ENCODE measurements around the gene TNFRSF4. TPM values are rescaled to one million over a fixed set of nuclear protein-coding genes. Genes with fewer than 3 reads are reported as not detected.

The TNFRSF4 gene
- total and polyA plus RNA-seq, 2 of the 13 experiments (the other 11 are each of a cell fraction or from before 2014, with no cell fraction given), result not detected

DNA sequence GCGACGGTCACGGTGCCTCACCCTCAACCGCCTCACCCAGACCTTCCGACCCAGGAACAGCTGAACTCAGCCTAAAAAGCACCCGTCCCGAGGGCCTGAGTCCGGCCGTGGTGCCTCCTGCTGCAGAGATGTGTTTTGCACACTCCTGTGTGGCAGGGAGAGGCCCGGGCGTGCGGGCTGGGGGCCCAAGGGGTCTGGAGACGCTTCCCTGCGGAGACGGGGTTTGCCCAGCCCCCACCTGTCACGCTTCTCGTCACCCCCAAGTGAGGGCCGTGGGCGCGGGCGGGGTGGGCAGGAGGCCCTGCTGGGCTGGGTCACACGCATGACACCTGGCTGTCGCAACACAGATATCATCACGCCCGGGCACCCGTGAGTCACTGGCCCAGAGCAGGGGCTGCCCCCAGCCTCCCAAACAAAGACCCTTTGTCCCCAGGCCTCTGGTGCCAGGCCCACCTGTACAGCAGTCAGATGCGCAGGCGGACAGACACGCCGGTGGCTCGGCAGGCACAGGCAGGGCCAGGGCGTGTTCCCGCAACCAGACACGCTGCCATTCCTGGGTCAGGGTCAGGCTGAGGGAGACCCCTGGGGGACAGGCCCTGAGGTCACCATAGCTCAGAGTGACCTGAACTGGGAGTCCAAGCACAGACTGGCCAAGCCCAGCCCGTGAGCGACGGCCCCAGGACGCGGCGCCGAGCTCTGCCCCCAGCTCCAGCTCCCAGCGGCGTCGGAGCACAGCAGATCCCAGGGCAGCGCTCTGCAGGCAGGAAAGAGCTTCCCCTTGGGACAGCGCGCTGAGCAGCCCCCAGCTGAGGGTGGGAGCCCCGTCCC, 24.1 kb upstream of the TNFRSF4 start (continued):
- TF ChIP-seq, protein P1, sequence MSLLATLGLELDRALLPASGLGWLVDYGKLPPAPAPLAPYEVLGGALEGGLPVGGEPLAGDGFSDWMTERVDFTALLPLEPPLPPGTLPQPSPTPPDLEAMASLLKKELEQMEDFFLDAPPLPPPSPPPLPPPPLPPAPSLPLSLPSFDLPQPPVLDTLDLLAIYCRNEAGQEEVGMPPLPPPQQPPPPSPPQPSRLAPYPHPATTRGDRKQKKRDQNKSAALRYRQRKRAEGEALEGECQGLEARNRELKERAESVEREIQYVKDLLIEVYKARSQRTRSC (CRISPR knock-in tag; IDR thresholded peaks at IDR 0.05; ENCODE audit: low read depth), result no peak
- TF ChIP-seq REPIN1 (CRISPR knock-in tag; IDR thresholded peaks at IDR 0.05; ENCODE audit: borderline replicate concordance, low read depth) (no peak), PHF21A (CRISPR knock-in tag; IDR thresholded peaks at IDR 0.05) (peak; percentile 85), SKI (IDR thresholded peaks at IDR 0.05; ENCODE audit: partially characterized antibody) (peak; percentile 36), PRDM10 (CRISPR knock-in tag; IDR thresholded peaks at IDR 0.05; ENCODE audit: low read depth) (no peak), ZFP90 (CRISPR knock-in tag; IDR thresholded peaks at IDR 0.05; ENCODE audit: borderline replicate concordance) (peak; percentile 66; the same call in 1 of the 2 replicates), ZNF264 (CRISPR knock-in tag; IDR thresholded peaks at IDR 0.05) (no peak), GFI1 (CRISPR knock-in tag; IDR thresholded peaks at IDR 0.05; ENCODE audit: borderline replicate concordance) (peak; percentile 58; the same call in 1 of the 2 replicates), ZNF441 (CRISPR knock-in tag; IDR thresholded peaks at IDR 0.05; ENCODE audit: borderline replicate concordance) (0 out of 2 replicates have a peak, but pooled peaks have one; percentile 19), MXD4 (CRISPR knock-in tag; IDR thresholded peaks at IDR 0.05) (peak; percentile 70; the same call in 1 of the 2 replicates), ZNF225 (CRISPR knock-in tag; IDR thresholded peaks at IDR 0.05) (no peak), ZSCAN30 (CRISPR knock-in tag; IDR thresholded peaks at IDR 0.05) (no peak), ZNF343 (CRISPR knock-in tag; IDR thresholded peaks at IDR 0.05) (no peak), RAD21 (CRISPR knock-in tag; IDR thresholded peaks at IDR 0.05) (no peak), ZNF788 (CRISPR knock-in tag; IDR thresholded peaks at IDR 0.05; ENCODE audit: borderline replicate concordance) (peak; percentile 86), RBAK (CRISPR knock-in tag; IDR thresholded peaks at IDR 0.05) (peak; percentile 70), RFXAP (CRISPR knock-in tag; IDR thresholded peaks at IDR 0.05; ENCODE audit: borderline replicate concordance) (no peak), NR0B2 (CRISPR knock-in tag; IDR thresholded peaks at IDR 0.05) (no peak), EEA1 (CRISPR knock-in tag; IDR thresholded peaks at IDR 0.05; ENCODE audit: borderline replicate concordance) (0 out of 2 replicates have a peak, but pooled peaks have one; percentile 80), ZNF768 (CRISPR knock-in tag; IDR thresholded peaks at IDR 0.05) (no peak), CBX2 (IDR thresholded peaks at IDR 0.05; ENCODE audit: low read depth, low read length) (no peak), CBX2 (CRISPR knock-in tag; IDR thresholded peaks at IDR 0.05; ENCODE audit: low read depth) (no peak)
- TF ChIP-seq, protein P2, sequence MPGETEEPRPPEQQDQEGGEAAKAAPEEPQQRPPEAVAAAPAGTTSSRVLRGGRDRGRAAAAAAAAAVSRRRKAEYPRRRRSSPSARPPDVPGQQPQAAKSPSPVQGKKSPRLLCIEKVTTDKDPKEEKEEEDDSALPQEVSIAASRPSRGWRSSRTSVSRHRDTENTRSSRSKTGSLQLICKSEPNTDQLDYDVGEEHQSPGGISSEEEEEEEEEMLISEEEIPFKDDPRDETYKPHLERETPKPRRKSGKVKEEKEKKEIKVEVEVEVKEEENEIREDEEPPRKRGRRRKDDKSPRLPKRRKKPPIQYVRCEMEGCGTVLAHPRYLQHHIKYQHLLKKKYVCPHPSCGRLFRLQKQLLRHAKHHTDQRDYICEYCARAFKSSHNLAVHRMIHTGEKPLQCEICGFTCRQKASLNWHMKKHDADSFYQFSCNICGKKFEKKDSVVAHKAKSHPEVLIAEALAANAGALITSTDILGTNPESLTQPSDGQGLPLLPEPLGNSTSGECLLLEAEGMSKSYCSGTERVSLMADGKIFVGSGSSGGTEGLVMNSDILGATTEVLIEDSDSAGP (CRISPR knock-in tag; IDR thresholded peaks at IDR 0.05; ENCODE audit: borderline replicate concordance), result peak; percentile 67; the same call in 1 of the 2 replicates
